ENCODE results near the gene PRPF18. TPM values are rescaled to one million over a fixed set of nuclear protein-coding genes. Genes with fewer than 3 reads are reported as not detected.

PRPF18 gene
- total RNA-seq, 1 donor from 2014 or later = 17.1 TPM

DNA sequence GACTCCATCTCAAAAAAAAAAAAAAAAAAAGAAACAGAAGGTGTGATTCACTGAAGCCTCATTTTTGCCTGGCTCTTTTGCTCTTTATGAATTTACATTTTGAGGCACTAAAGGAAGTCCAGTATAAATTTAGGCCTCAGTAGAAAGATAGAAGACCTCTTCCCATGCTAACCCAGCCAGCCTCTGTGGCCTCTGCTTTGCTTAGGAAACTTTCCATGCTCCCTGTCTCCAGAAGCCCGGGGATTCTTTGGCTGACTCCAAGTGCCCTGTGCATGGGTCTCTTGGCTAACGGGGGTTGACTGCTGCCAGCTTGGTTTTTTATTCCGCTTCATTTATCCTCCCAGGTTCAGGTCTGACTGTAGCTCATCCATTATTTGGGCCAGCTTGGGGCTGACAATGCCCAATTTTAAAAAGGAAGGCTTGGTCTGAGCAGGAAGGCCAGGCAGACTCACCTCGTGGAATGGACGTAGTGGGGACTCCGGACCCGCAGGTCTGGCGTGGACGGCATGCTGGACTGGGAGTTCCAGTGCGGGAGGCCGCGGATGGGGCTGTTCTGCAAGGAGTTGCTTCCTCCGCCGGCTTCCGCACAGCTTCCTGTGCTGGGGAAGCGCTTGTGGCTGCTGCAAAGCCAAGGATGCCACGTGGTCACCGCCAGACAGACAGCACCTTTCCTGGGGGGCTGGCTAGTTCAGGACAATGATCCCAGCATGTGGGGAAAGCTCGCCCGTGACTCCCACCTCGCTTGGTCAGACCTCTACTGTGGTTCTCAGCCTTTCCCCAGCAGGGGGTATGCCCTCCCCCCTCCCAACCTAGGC is 72.3 kb downstream of the PRPF18 start:
- Mint-ChIP-seq H3K9me3 (ENCODE audit: low read depth) (no peaks in the 10 kb centered on the region), H3K27ac (no peak overlapping the region), H3K27me3 (peaks cover 25% of the 10 kb centered on the region), H3K4me1 (ENCODE audit: low read depth) (peaks cover 7% of the 10 kb centered on the region), H3K4me3 (ENCODE audit: low read depth) (no peak overlapping the region), H3K36me3 (ENCODE audit: insufficient read depth) (peaks cover 35% of the 10 kb centered on the region)
- no peak for DNase-seq (ENCODE audit: low spot score, unreplicated experiment)
- TF ChIP-seq, protein P1, sequence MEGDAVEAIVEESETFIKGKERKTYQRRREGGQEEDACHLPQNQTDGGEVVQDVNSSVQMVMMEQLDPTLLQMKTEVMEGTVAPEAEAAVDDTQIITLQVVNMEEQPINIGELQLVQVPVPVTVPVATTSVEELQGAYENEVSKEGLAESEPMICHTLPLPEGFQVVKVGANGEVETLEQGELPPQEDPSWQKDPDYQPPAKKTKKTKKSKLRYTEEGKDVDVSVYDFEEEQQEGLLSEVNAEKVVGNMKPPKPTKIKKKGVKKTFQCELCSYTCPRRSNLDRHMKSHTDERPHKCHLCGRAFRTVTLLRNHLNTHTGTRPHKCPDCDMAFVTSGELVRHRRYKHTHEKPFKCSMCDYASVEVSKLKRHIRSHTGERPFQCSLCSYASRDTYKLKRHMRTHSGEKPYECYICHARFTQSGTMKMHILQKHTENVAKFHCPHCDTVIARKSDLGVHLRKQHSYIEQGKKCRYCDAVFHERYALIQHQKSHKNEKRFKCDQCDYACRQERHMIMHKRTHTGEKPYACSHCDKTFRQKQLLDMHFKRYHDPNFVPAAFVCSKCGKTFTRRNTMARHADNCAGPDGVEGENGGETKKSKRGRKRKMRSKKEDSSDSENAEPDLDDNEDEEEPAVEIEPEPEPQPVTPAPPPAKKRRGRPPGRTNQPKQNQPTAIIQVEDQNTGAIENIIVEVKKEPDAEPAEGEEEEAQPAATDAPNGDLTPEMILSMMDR (IDR thresholded peaks at IDR 0.05; ENCODE audit: unreplicated experiment) = no peak

DNA sequence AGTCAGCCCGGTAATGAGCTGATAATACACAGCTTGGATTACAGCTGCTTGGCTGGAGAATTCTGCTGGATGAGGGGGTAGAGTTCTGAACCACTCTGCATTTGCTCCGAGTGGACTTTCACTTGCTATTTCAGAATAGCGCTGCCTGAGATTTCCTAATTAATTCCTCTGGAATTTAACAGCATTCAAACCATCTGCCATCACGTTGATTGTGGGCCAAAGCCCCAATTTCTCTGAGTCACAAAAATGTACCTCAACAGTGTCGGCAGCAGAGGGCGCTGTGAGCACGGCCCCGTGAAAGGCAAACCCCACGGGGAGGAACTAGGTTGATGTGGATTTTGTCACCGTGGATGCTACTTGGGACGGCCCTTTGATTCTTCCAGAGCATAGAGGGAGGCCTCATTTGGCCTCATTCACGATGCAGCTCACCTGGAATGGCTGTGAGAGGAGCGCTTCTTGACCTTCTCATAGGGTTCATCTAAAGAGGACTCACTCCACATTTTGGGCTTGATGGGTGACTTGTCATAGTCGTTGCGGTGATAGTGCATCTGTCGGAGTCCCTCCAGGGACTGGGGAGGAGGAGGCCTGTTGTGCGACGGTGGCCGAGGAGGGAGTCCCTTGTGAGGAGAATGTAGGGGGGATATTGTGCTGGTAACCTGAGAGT is 73.3 kb downstream of the PRPF18 start:
- H3K4me3 Mint-ChIP-seq (ENCODE audit: low read depth) = no peak overlapping the region
- DNase-seq (ENCODE audit: low spot score, unreplicated experiment) = peak; percentile 51
- TF ChIP-seq, protein P1 (IDR thresholded peaks at IDR 0.05; ENCODE audit: unreplicated experiment) = peak; percentile 92
- peaks cover 27% of the 10 kb centered on the region for H3K27me3 Mint-ChIP-seq
- H3K9me3 Mint-ChIP-seq (ENCODE audit: low read depth) = no peaks in the 10 kb centered on the region
- H3K36me3 Mint-ChIP-seq (ENCODE audit: insufficient read depth) = peaks cover 35% of the 10 kb centered on the region
- peak overlapping the region; percentile 71 for H3K27ac Mint-ChIP-seq
- peaks cover 7% of the 10 kb centered on the region for H3K4me1 Mint-ChIP-seq (ENCODE audit: low read depth)

DNA sequence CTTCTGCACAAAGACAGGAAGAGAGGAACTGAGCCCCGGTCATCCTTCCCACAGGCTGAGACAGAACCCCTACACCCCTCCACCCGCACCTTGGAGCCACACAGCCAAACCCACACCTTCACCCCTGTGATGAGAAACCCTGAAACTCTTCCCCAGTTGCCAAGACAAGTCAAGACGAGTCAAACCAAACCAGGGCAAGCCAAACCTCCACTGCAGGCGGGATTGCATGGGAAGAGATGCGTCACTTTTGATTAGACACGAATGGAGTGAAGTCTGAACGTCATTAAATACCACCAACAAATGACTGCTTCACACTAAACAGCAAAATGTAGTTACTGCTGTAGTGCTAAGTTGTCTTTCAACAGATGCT is 73.8 kb downstream of the PRPF18 start:
- no peak overlapping the region for H3K4me3 Mint-ChIP-seq (ENCODE audit: low read depth)
- H3K27ac Mint-ChIP-seq = no peak overlapping the region
- H3K27me3 Mint-ChIP-seq = peaks cover 27% of the 10 kb centered on the region
- H3K4me1 Mint-ChIP-seq (ENCODE audit: low read depth) = peaks cover 7% of the 10 kb centered on the region
- DNase-seq (ENCODE audit: low spot score, unreplicated experiment) = no peak
- H3K36me3 Mint-ChIP-seq (ENCODE audit: insufficient read depth) = peaks cover 39% of the 10 kb centered on the region
- H3K9me3 Mint-ChIP-seq (ENCODE audit: low read depth) = no peaks in the 10 kb centered on the region
- TF ChIP-seq, protein P1 (IDR thresholded peaks at IDR 0.05; ENCODE audit: unreplicated experiment) = no peak

DNA sequence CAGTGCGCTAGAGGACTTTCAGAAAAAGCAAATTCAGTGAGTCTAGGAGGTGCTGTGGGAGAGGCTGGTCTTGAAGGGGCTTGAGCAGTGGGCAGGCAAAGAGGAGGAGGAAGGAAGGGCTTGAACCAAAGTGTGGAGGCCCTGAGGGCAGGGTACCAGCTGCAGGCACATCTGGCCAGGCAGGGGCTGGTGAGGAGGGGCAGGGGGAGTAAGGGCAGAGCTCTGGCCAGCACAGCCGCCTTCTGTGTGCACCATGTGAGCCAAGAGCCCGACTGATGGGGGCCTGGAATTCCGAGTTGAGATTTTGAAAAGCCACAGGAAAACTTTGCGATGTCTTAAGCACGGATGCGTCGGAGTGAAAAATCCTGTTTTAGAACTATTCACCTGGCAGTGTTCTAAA is 74.5 kb downstream of the PRPF18 start:
- H3K9me3 Mint-ChIP-seq (ENCODE audit: low read depth) = no peaks in the 10 kb centered on the region
- no peak for DNase-seq (ENCODE audit: low spot score, unreplicated experiment)
- peak overlapping the region; percentile 54 for H3K27ac Mint-ChIP-seq
- TF ChIP-seq, protein P1 (IDR thresholded peaks at IDR 0.05; ENCODE audit: unreplicated experiment) = no peak
- peaks cover 37% of the 10 kb centered on the region for H3K36me3 Mint-ChIP-seq (ENCODE audit: insufficient read depth)
- H3K4me1 Mint-ChIP-seq (ENCODE audit: low read depth) = peaks cover 7% of the 10 kb centered on the region
- peaks cover 27% of the 10 kb centered on the region for H3K27me3 Mint-ChIP-seq
- no peak overlapping the region for H3K4me3 Mint-ChIP-seq (ENCODE audit: low read depth)

DNA sequence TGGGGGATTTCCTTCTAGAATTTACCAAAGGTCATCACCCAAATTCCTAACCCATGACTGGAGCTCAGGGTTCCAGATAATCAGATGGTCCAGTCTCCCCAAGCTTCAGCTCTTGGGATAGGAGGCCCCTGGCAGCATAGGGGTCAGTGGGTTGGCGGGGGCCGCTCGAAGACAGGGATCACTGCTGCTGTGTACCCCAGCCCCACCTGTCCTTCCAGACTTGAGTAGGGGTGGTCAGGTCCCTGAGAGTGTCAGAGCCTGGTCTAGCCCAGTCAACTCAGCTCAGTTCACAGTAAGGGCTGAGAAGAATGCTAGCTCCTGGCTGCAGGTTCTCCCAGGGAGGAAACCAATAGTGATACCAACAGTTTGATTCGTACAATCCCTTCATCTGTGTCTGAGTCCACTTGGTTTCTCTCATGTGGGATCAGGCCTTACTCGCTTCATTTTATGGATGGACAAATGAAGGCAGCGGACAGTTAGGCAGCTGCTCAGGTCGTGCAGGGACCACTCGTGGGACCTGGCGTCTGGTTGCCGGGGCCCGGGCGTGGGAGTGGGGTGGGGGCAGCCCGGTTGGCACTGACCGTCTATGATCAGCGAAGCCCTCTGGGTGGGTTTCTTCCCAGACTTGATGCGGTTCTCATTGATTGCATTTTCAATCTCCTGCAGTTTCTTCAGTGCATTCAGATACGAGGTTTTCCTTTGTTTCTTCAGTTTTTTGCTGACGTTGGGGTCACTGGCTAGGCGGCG is 78.9 kb downstream of the PRPF18 start:
- Mint-ChIP-seq H3K27ac (no peak overlapping the region), H3K4me3 (ENCODE audit: low read depth) (no peak overlapping the region), H3K27me3 (peaks cover 27% of the 10 kb centered on the region), H3K4me1 (ENCODE audit: low read depth) (peaks cover 22% of the 10 kb centered on the region), H3K9me3 (ENCODE audit: low read depth) (no peaks in the 10 kb centered on the region), H3K36me3 (ENCODE audit: insufficient read depth) (peaks cover 55% of the 10 kb centered on the region)
- DNase-seq (ENCODE audit: low spot score, unreplicated experiment) = no peak
- TF ChIP-seq, protein P1 (IDR thresholded peaks at IDR 0.05; ENCODE audit: unreplicated experiment) = no peak

Data from progenitor cell of endocrine pancreas (in vitro differentiated cells).